GM21526 (cell line): ENCODE results near the gene FAM174C.

Experiments used
- ATAC-seq: cut with Tn5 transposase; IDR thresholded peaks from one replicate; pipeline ENCODE4 v1.9.1; 2021; ENCODE audit warnings: moderate library complexity; ENCODE audit not compliant: unreplicated experiment, low FRiP score

The FAM174C gene

DNA sequence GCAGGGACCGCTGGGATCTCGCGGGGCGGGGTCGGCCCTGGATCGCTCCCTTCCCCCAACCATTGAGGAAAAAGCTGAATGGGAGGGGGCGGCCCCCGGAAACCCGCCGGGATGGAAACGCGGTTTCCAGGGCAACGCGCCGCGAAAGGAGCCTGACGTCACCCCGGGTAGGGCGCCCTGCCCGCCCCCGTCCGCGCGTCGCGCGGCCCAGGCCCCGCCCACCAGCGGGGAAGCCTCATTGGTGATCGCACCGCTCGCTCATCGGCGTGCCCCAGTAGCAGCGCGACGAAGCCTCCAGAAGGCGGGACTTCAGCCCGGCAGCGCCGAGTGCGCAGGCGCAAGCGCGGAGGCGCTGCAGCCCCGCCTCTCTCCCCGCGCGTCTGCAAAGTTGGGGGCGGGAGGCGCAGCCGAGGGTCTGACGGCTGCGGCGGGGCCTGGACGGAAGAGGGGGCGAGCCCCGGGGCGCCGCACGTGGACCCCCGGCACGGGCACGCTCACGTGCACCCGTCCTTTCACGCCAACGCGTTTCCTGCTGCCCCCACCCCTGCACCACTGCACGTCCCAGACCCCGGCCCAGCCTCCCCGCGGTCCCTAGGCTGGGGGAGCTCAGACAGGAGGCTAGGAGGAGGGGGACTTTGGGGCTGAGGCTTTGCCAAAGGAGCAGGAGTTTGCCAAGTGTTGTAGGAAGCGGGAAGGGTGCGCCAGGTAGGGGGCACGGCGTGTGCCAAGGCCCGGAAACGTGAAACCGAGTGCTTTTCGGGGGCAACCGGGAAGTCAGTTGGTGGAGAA is 14.4 kb upstream of the FAM174C start:
- peak; percentile 48 for ATAC-seq

DNA sequence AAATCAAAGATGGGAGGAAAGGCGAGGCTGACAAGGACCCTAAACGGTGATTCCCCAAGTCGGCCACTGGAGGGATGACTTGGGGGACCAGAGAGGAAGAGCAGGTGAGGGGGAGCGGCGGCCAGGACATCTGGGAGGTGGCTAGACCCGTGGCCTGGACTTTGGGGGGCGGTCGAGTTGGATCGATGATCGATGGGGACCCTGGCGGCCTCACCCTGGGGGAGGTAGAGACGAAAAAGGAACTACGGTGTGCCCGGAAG is 13.9 kb upstream of the FAM174C start:
- no peak for ATAC-seq

DNA sequence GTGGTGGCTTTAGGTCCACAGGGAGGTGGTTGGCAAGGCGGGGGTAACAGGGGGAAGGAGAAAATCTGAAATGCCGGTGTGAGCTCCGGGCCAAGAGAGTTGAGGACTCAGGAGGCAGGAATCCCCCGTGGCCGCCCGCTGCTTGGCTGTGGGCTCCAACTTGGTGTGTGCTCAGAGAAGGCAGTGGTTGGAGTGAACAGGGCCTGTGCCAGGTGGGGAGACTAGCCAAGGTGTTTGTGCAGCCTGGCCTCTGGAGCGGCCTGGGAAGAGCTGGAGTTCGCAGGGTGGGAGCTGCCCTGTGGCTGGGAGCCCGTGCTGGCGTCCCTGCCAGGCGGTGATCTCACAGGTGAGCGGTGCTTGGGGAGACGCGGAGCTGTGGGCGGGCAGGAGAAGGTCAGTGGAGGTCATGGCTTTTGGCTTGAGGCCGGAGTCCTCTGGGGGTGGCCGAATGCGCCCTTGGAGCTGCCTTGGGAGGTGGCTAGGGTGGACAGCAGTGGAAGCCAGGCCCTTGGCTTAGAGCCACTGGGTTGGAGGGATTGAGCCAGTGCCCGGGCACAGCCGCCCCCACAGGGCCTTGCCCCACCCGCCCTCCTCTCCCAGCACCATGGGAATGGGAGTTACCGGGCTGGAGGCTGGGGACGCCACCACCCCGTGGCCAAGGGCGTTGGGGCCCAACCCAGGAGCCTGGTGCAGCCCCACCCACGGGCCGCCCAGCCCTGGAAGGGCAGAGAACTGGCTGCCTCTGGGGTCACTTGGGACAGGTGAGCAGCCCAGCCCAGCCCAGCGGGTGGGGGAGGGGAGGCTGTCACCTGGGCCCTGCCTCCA is 13.3 kb upstream of the FAM174C start:
- ATAC-seq = no peak

DNA sequence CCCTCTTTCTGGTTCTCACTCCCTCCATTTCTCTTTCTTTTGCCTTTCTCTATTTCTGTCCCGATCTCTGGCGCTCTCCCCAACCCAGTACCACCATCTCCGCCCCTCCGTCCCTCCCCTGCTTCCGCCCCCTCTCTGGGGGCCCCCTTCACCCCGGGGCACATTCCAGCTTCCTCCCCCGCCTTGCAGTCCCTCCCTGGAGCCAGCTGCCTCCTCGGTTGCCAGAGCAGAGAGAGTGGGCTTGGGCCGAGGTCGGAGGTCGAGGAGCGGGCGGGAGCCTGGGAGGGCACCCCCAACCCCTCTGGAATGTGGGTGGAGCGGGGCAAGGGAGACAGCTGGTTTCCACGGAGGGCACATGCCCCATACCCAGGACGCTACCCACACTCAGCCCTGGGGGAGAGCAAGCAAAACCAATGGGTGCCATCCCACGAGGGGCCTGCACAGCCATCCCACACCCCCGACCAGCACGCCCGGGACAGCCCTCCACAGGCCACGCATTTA is 12.7 kb upstream of the FAM174C start:
- ATAC-seq = no peak

DNA sequence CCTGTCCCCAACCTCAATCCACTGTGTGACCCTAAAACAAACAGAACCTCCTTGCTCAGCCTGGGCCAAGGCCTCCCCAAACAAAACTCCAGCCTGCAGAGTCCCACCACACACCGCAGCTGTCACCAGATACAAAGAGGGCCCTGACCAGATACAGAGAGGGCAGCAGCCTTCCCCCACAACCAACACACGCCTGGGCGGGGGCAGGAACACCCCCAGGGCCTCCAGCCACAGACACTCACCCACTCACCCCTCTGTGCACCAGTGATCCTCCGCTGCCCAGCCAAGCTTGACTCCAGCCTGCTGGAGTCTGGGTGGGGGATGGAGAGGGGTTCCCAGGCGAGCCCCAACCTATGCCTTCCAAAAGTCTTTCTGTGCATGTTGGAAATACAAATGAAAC is 12.1 kb upstream of the FAM174C start:
- ATAC-seq = no peak

DNA sequence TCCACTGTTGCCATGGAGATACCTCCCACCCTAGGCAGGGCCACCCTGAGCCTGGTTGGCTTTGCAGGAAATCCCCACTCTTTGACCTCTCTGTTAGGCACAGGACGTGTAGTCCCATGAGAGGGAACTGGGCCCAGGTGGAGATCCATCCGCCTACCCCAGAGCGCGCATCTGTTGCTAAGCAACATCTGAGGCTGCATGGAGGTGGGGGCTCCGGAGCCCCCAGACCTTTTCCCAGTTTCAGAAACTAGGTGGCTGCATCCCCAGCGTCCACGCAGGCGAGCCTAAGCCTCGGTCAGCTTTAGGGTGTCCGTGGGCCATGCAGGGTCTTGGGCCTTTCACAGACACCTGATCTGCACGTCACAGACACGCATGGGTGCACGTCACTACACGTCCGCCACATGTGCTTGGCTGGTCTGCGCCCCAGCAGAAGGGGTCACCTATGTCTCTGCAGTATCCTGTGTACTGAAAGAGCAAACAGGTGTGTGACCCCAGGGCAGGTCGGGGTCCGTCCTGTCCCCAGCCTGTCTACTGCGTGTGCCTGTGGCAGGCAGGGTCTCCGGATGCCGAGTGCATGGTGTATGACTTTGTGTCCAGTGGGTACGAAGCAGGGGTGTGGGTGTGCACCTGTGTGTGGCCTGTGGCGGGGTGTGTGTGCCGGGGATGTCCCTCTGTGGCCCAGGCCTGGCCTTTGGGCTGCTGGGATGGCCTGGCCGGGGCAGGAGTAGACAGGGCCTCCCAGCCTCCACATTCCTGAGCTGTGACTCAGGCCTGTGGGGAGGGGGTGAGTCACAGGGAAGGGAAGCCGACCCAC is 10.3 kb upstream of the FAM174C start:
- ATAC-seq = no peak

DNA sequence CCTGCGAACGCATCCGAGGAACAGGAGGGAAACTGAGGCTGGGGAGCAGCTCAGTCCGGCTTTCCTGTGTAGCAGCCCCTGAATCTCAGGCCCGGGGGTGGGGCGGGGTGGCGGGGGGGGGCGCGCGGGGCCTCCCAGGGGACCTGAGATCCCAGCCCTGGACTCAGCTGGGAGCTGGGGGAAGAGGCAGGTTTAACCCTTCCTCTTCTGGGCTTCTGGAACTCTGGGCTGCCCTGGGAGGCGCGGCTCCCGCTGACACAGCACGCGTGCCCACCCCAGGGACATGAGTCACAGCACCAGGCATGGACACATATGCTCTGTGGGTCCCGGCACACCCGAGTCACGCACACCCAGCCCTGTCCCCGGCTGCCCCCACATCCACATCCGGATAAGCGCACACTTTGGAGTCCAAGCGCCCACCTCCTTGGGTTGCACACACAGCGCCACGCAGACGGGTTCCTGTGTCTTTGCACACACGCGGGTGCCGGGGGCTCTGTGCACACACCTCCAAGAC is 9.7 kb upstream of the FAM174C start:
- ATAC-seq = no peak

DNA sequence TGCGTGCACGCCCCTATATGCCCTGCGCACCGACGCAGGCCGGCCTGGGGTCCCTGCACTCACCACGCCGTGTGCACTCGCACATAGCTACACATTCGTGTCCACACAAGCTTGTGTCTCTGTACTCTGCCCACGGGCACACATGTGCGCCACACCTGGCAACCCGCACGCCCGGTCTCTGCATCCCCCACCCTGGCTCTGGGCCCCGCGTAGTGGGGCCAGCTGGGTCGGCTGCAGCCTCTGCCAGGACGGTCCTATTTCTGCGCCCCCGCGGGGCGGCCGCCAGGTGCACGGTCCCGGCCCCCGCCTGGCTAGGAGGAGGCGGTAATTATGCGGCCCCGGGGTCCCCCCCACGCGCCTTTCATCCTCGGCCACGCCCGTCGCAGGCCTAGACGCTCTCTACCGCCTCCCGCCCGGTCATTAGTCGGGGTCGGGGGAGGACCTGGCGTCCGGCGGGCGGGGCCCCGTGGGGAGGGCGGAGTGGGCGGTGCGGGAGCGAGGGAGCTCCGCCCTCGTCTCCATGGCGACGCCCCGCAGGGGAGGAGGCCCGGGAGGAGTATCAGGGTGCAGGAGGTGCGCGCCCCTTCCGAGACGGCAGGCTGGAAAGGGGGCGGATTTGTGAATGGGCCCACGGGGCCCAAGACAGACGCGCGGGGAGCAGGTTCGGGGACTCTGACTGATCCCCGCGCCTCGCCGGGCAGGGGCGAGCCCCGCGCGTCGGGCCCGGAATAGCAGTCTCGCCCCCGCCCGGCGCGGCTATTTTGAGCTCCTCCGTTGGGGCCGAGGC is 9.0 kb upstream of the FAM174C start:
- ATAC-seq = peak; percentile 29

DNA sequence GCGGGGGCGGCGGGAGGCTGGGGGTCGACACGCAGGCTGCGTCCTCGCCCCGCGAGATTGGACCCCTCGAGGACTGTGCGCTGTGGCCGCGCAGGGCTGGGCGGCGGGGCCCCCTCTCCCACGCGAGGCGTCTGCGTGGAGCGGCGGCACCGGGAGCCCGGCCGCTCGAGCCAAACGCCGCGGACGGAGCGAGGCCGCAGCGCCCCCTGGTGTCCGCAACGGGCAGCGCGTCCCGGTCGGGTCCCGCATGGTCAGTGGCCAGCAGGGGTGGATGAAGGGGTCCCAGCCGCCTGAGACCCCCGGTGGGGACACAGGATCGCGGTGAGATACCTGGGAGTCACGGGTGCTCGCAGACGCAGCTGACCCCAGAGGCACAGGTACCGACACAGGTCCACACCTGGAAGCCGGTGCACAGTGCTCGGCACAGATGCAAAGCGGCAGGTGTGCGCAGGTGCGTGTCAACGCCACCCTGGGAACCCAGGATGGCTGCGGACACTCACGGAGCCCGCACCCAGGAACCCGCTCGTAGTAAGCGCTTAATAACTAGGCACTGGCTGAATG is 8.3 kb upstream of the FAM174C start:
- ATAC-seq = peak; percentile 21

DNA sequence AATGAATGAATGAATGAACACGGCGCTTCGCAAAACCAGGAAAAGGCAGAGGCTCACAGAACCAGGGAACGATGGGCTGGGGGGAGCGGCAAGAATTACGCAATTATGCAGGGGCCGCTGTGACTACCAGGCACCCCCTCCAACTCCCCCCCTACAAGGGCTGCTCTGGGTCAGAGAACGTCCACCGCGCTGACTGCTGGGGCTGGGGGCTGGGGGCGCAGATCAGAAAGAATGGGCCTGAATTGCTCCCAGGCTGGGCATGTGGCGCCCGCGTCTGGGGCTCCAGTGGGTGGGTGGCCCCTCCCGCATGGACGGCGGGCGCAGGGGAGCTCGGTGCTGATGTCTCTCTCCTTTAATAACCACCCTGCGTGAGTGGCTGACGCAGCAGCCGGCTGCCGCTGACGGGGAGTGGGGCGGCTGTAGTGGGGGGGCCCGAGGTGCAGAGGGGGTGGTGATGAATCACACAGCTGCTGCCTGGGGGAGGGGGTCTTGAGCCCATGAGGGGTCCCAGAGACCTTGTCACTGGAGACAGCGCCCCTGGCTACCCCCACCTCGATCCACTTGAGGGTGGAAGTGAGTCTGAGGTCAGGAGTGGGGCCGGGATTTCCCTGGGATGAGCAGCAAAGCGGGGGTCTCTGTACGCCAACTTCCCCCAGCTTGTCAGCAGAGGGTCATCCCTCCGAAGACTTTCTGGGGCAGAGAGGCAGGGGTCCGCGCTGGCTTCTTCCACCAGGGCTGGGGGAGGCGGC is 7.7 kb upstream of the FAM174C start:
- no peak for ATAC-seq

DNA sequence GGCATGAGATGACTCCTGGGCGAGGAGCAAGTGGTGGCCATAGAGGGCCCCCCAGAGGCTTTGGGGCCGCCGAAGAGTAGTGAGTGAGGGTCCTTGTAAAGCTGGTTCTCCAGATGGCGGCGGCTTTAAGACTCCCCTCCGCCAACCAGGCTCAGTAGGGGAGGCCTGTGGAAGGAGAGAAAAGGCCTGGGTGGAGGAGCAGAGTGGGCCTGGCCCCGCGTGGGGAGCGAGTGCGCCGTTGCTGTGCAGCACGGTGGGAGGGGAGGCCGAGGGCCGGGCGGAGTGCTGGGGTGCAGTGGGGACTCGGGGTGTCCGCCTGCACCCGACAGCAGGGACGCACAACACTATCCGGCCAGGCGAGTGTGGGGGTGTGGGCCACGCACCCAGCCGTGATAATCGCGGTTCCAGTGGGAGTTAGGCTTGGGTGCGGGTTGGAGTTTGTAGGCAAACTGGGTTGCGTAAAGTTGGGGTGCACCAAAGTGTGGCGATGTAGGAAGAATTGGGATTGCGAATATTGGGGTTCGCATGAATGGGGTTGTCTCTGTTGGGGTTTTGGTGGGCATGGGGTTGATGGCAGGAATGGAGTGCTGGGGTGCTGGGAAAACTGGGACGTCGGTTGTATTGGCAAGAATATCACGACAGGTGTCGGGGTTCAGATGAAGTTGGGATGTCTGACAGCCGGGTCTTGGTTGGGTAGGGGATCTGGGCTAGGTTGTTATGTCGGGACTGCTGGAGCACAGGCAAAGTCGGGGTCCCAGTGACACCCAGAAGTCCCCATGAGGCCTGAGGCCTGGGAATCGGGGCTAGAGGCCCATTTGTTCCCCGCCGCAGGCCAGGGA is 6.9 kb upstream of the FAM174C start:
- ATAC-seq = no peak

DNA sequence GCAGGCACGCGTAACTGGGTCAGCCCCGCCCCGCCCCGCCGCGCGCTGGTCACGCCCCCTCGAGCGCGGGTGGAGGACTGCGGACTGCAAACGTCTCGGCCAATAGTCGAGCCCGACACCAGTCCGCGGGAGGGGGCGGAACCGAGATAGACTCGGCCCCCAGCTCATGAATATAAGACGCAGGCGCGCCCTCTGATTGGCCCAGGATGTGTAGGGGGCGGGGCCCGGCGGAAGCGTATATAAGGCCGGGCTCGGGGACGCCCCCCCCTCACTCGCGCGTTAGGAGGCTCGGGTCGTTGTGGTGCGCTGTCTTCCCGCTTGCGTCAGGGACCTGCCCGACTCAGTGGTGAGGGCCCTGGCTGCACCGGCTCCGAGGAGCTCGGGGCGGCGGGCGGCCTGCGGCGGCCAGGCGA is 6.3 kb upstream of the FAM174C start, which contains the start of gene CIRBP:
TSS of gene CIRBP (plus strand) at position 268 of the 413 bp plus-strand sequence. CDS start 1,602 bp downstream, outside the sequence.
- ATAC-seq = peak; percentile 41

DNA sequence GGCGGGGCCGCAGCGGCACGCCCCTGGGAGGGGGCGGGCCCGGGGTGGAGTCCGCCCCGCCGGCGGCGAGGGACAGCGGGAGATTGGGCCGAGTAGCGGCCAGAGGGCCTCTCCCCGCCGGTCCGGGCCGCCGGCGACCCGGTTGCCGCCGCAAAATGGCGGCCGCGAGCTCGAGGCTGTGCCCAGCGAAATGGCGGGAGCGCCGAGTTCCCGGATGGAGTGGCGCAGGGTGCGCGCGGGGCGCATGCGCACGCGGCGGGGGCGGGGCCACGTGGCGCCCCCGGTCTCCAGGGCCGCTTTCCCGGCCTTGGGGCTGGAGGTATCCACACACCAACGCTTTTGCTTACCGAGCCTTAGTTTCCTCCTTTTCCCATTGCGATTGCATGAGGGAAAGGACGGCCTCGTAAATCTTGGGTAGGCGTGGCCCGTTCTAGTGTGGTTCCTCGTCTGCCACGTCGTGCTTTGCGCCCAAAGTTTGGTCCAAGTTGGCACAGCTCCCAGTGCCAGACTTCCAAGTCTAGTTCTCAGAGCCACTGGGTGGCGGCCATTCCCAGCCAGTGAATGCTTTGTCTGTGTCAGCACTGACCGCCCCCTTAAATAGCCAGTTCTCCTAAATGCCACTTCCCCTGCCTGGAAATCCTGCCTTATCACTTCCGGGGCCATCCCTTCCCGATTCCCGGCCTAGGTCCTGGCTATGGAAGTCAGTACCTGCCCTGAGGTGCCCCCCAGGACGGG is 5.7 kb upstream of the FAM174C start:
- ATAC-seq = peak; percentile 13

DNA sequence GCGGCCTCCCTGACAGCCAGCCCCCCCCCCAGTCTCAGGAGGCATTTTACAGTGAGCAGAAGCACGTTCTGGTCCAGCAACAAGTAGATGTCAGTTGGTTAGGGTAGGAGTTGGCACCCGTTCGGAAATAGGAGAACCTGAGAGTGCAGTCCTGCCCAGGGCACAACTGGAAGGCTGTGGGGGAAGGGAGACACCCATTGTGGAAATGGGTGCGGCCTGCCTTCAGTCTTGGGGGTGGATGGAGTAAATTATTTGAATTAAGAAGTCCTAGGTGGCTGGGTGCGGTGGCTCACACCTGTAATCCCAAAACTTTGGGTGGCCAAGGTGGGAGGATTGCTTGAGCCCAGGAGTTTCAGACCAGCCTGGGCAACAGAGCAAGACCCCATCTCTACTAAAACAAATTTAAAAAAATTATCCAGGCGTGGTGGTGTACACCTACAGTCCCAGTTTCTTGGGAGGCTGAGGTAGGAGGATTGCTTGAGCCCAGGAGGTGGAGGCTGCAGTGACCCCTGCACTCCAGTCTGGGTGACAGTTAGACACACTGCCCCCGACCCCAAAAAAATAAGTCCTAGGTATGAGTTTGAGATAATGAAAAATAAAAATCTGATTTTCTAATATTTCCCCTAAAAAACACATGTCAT is 5.0 kb upstream of the FAM174C start:
- ATAC-seq = no peak

DNA sequence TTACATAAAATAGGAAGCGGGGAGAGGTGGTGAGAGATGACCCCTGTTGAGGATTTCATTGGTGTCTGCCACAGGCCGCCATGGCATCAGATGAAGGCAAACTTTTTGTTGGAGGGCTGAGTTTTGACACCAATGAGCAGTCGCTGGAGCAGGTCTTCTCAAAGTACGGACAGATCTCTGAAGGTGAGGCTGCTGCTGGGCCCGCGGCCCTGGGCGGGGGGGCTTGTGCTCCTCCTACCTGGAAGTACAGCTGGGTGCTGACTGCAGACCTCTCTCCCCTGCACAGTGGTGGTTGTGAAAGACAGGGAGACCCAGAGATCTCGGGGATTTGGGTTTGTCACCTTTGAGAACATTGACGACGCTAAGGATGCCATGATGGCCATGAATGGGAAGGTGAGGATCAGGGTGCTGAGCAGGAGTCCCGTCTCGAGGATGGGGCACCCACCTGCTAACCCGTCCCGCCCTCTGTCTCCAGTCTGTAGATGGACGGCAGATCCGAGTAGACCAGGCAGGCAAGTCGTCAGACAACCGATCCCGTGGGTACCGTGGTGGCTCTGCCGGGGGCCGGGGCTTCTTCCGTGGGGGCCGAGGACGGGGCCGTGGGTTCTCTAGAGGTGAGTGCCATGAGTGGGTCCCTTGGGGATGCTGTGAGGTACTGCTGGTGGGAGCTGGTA is 4.3 kb upstream of the FAM174C start:
- no peak for ATAC-seq
